Right atrium auricular region (tissue), 2 donors: ENCODE results near the gene NBDY. TPM values are rescaled to one million over a fixed set of nuclear protein-coding genes. Genes with fewer than 3 reads are reported as not detected.
A peak's percentile ranks its signal among the peaks of the same experiment; 100 is the strongest.

ENCODE experiments used
- DNase-seq: peaks from one replicate; pipeline ENCODE4 v3.0.0-alpha.2; 2019; ENCODE audit warnings: low spot score
- H3K27ac ChIP-seq, 2 donors: fragments of 200-600 bp; sonication (generic); 1 replicate in 1 of 2; 2 replicates in 1 of 2; pipeline ENCODE4 v1.5.1; 2016 to 2019
- H3K27me3 ChIP-seq, 2 donors: fragments of 200-600 bp; sonication (generic); one replicate each; pipeline versions ENCODE4 v1.5.1 to v1.6.0; 2017 to 2019
- H3K36me3 ChIP-seq: fragments of 200-600 bp; sonication (generic); one replicate; pipeline ENCODE4 v1.5.1; 2016
- H3K4me1 ChIP-seq, 2 donors: fragments of 200-600 bp; sonication (generic); one replicate each; pipeline versions ENCODE4 v1.5.1 to v1.6.0; 2017 to 2019
- H3K4me3 ChIP-seq, 2 donors: fragments of 200-600 bp; sonication (generic); 1 replicate in 1 of 2; 2 replicates in 1 of 2; pipeline ENCODE4 v1.5.1; 2017 to 2019; ENCODE audit warnings: mild to moderate bottlenecking in 1 of 2, moderate library complexity in 1 of 2
- H3K9me3 ChIP-seq, 2 donors: fragments of 200-600 bp; sonication (generic); one replicate each; pipeline ENCODE4 v1.5.1; 2019
- total RNA-seq, 2 donors: library from RNA; depleted of rRNA; stranded (reverse); fragments of >200 nt; gene quantifications; one replicate each; pipeline ENCODE4 v1.1.0, GENCODE V29; 2016
- TF ChIP-seq, protein P1 (sequence below), 2 donors: fragments of 200-600 bp; sonication (generic); IDR thresholded peaks; one replicate each; pipeline ENCODE4 v1.5.1; 2019; ENCODE audit warnings: antibody characterized with exemption in 2 of 2

The NBDY gene
- total RNA-seq, 2 donors from 2014 or later = 7.8 to 15.8 TPM

DNA sequence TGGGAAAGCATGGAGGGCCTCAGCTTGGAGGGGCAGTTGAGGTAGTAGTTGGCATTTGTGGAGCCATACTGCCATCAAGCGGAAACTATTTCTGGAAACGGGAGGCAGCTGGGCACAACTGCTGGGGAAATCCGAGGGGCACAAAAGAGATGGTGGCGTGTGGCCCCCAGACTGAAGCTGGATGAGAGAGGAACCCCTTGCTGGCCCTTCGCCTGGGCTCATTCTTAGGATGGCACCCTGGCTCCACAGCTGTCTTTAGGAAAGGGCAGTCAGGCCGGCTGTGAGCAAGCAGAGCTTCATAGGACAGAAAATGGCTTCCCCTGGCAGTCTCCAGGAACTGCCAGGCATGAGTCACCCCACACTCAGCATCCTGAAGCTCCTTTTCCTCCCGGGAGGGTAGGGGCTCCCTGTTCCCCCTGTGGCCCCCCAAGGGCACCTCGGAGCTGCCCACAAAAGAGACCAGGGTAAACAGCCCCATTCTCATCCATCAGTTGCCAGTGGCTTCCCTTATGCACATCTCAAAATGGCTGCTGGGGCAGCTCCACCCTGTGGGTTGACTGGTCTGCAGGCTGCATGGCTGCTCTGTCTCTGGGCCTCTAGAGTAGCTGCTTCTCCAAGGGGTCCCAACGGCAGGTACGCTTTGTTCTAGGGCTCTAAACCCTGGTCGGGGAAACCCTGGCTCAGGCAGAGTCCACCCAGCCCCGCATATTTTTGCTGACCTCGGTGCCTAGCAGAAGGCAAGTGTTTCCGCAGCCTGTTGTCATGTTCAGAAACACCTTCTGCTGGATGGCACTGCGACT is 64.7 kb downstream of the NBDY start:
- DNase-seq = peak; percentile 52
- Histone ChIP-seq H3K4me3 (no peak overlapping the region), H3K9me3 (no peaks in the 10 kb centered on the region), H3K27me3 (no peaks in the 10 kb centered on the region), H3K36me3 (no peaks in the 10 kb centered on the region), H3K4me1 (peaks cover 0 to 16% of the 10 kb centered on the region in 2 donors), H3K27ac (no peak overlapping the region)
- TF ChIP-seq, protein P1, sequence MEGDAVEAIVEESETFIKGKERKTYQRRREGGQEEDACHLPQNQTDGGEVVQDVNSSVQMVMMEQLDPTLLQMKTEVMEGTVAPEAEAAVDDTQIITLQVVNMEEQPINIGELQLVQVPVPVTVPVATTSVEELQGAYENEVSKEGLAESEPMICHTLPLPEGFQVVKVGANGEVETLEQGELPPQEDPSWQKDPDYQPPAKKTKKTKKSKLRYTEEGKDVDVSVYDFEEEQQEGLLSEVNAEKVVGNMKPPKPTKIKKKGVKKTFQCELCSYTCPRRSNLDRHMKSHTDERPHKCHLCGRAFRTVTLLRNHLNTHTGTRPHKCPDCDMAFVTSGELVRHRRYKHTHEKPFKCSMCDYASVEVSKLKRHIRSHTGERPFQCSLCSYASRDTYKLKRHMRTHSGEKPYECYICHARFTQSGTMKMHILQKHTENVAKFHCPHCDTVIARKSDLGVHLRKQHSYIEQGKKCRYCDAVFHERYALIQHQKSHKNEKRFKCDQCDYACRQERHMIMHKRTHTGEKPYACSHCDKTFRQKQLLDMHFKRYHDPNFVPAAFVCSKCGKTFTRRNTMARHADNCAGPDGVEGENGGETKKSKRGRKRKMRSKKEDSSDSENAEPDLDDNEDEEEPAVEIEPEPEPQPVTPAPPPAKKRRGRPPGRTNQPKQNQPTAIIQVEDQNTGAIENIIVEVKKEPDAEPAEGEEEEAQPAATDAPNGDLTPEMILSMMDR (IDR thresholded peaks at IDR 0.05) = peak in 1 of 2 donors; percentile 16

- Histone ChIP-seq H3K27me3 (no peaks in the 10 kb centered on the region), H3K27ac (no peak overlapping the region)
Observed at GRCh38 chrX:56794404-56795230, 65.6 kb downstream of the NBDY start.

GRCh38 chrX:56795309-56795868 is 66.3 kb downstream of the NBDY start:
- no peak overlapping the region for H3K4me3 ChIP-seq
- H3K4me1 ChIP-seq = peaks cover 0 to 20% of the 10 kb centered on the region in 2 donors
- H3K27me3 ChIP-seq = no peaks in the 10 kb centered on the region
- H3K9me3 ChIP-seq = no peaks in the 10 kb centered on the region
- TF ChIP-seq, protein P1 (IDR thresholded peaks at IDR 0.05) = no peak
- H3K36me3 ChIP-seq = no peaks in the 10 kb centered on the region
- H3K27ac ChIP-seq = no peak overlapping the region
- DNase-seq = peak; percentile 54

More at GRCh38 chrX:56794404-56795230, 65.6 kb downstream of the NBDY start:
- Histone ChIP-seq H3K4me3 (no peak overlapping the region), H3K4me1 (peaks cover 0 to 20% of the 10 kb centered on the region in 2 donors), H3K36me3 (no peaks in the 10 kb centered on the region), H3K9me3 (no peaks in the 10 kb centered on the region)
- TF ChIP-seq, protein P1 (IDR thresholded peaks at IDR 0.05) = no peak
- DNase-seq = no peak

- peak; percentile 56 for DNase-seq
- TF ChIP-seq, protein P1 (IDR thresholded peaks at IDR 0.05) = no peak
- no peaks in the 10 kb centered on the region for H3K36me3 ChIP-seq
Observed at GRCh38 chrX:56796641-56797395, 67.8 kb downstream of the NBDY start.

GRCh38 chrX:56797574-56798338 is 68.7 kb downstream of the NBDY start:
- H3K9me3 ChIP-seq = no peaks in the 10 kb centered on the region
- H3K4me1 ChIP-seq = peaks cover 0 to 20% of the 10 kb centered on the region in 2 donors
- H3K27me3 ChIP-seq = no peaks in the 10 kb centered on the region
- no peaks in the 10 kb centered on the region for H3K36me3 ChIP-seq
- no peak overlapping the region for H3K4me3 ChIP-seq
- no peak overlapping the region for H3K27ac ChIP-seq
- DNase-seq = peak; percentile 52
- TF ChIP-seq, protein P1 (IDR thresholded peaks at IDR 0.05) = no peak

More at GRCh38 chrX:56796641-56797395, 67.8 kb downstream of the NBDY start:
- peaks cover 0 to 20% of the 10 kb centered on the region in 2 donors for H3K4me1 ChIP-seq
- H3K27ac ChIP-seq = no peak overlapping the region
- H3K9me3 ChIP-seq = no peaks in the 10 kb centered on the region
- H3K27me3 ChIP-seq = no peaks in the 10 kb centered on the region
- no peak overlapping the region for H3K4me3 ChIP-seq
